Neural cell (in vitro differentiated cells): ENCODE data around the gene OR13H1.

Experiments
- EP300 ChIP-seq: fragments of 450-650 bp; conservative IDR thresholded peaks from 2 replicates; pipeline ENCODE4 v1.6.1; 2014; ENCODE audit warnings: antibody characterized with exemption, mild to moderate bottlenecking, moderate library complexity; ENCODE audit not compliant: poor library complexity, severe bottlenecking
- EZH2 ChIP-seq: fragments of 200-600, 300-800 bp; shearing (Covaris generic), sonication (generic); IDR thresholded peaks from 2 replicates; pipeline ENCODE4 v1.6.1; 2014; ENCODE audit warnings: antibody characterized with exemption, low read length, borderline replicate concordance, mild to moderate bottlenecking; ENCODE audit not compliant: insufficient read depth, poor library complexity, severe bottlenecking
- MXI1 ChIP-seq: fragments of 450-650 bp; conservative IDR thresholded peaks from 2 replicates; pipeline ENCODE4 v1.6.1; 2014; ENCODE audit warnings: antibody characterized with exemption, mild to moderate bottlenecking; ENCODE audit not compliant: poor library complexity, severe bottlenecking
- POLR2AphosphoS5 ChIP-seq: IDR thresholded peaks from 2 replicates; pipeline ENCODE4 v1.6.1; 2012
- RAD21 ChIP-seq: fragments of 450-650 bp; conservative IDR thresholded peaks from 2 replicates; pipeline ENCODE4 v1.6.1; 2014; ENCODE audit warnings: antibody characterized with exemption, mild to moderate bottlenecking, moderate library complexity
- SMC3 ChIP-seq: fragments of 450-650 bp; conservative IDR thresholded peaks from 2 replicates; pipeline ENCODE4 v1.6.1; 2014; ENCODE audit warnings: antibody characterized with exemption, mild to moderate bottlenecking, moderate library complexity; ENCODE audit not compliant: poor library complexity
- TF ChIP-seq, protein P1 (sequence below): fragments of 450-650 bp; IDR thresholded peaks from 2 replicates; pipeline ENCODE4 v1.5.1; 2014; ENCODE audit warnings: antibody characterized with exemption, mild to moderate bottlenecking, moderate library complexity; ENCODE audit not compliant: poor library complexity, severe bottlenecking
- TF ChIP-seq, protein P2 (sequence below): IDR thresholded peaks from 2 replicates; pipeline ENCODE4 v1.6.1; 2012; ENCODE audit warnings: borderline replicate concordance

DNA sequence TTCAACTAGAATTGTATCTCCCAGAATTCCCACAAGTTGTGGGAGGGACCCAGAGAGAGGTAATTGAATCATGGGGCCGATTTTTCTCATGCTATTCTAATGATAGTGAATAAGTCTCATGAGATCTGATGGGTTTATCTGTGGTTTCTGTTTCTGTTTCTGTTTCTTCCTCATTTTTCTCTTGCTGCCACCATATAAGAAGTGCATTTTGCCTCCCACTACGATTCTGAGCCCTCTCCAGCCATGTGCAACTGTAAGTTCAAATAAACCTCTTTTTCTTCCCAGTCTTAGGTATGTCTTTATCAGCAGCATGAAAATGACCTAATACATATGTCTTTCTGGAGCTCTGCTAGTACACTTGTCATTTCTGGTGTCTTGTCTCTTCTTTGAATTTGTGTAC, 22.1 kb upstream of the OR13H1 start:
- TF ChIP-seq RAD21 = no peak
- TF ChIP-seq, protein P1, sequence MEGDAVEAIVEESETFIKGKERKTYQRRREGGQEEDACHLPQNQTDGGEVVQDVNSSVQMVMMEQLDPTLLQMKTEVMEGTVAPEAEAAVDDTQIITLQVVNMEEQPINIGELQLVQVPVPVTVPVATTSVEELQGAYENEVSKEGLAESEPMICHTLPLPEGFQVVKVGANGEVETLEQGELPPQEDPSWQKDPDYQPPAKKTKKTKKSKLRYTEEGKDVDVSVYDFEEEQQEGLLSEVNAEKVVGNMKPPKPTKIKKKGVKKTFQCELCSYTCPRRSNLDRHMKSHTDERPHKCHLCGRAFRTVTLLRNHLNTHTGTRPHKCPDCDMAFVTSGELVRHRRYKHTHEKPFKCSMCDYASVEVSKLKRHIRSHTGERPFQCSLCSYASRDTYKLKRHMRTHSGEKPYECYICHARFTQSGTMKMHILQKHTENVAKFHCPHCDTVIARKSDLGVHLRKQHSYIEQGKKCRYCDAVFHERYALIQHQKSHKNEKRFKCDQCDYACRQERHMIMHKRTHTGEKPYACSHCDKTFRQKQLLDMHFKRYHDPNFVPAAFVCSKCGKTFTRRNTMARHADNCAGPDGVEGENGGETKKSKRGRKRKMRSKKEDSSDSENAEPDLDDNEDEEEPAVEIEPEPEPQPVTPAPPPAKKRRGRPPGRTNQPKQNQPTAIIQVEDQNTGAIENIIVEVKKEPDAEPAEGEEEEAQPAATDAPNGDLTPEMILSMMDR = no peak
- TF ChIP-seq POLR2AphosphoS5 = no peak
- no peak for TF ChIP-seq EZH2
- TF ChIP-seq, protein P2, sequence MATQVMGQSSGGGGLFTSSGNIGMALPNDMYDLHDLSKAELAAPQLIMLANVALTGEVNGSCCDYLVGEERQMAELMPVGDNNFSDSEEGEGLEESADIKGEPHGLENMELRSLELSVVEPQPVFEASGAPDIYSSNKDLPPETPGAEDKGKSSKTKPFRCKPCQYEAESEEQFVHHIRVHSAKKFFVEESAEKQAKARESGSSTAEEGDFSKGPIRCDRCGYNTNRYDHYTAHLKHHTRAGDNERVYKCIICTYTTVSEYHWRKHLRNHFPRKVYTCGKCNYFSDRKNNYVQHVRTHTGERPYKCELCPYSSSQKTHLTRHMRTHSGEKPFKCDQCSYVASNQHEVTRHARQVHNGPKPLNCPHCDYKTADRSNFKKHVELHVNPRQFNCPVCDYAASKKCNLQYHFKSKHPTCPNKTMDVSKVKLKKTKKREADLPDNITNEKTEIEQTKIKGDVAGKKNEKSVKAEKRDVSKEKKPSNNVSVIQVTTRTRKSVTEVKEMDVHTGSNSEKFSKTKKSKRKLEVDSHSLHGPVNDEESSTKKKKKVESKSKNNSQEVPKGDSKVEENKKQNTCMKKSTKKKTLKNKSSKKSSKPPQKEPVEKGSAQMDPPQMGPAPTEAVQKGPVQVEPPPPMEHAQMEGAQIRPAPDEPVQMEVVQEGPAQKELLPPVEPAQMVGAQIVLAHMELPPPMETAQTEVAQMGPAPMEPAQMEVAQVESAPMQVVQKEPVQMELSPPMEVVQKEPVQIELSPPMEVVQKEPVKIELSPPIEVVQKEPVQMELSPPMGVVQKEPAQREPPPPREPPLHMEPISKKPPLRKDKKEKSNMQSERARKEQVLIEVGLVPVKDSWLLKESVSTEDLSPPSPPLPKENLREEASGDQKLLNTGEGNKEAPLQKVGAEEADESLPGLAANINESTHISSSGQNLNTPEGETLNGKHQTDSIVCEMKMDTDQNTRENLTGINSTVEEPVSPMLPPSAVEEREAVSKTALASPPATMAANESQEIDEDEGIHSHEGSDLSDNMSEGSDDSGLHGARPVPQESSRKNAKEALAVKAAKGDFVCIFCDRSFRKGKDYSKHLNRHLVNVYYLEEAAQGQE = no peak
- no peak for TF ChIP-seq MXI1
- TF ChIP-seq SMC3 = no peak
- no peak for TF ChIP-seq EP300
